H1 (cell line): ENCODE data around the gene SLC13A2. TPM values are rescaled to one million over a fixed set of nuclear protein-coding genes. Genes with fewer than 3 reads are reported as not detected.

Source experiments
- CTCF ChIA-PET: fragments of 300-600 bp; sonication (Branson Sonifier 250); formaldehyde crosslinking; loops from one replicate; lab custom pipeline; 2021; ENCODE audit not compliant: partially characterized antibody; lab: Charles Lee
- POLR2A ChIA-PET: fragments of 300-600 bp; sonication (Branson Sonifier 250); formaldehyde crosslinking; loops from one replicate; lab custom pipeline; 2021; ENCODE audit warnings: inconsistent platforms; ENCODE audit not compliant: partially characterized antibody; lab: Charles Lee
- DNase-seq, 2 experiments: peaks; one replicate each; pipeline versions ENCODE4 v3.0.0 to v3.0.0-alpha.2; 2010 to 2022; ENCODE audit warnings: low spot score in 2 of 2, low read depth in 1 of 2, mixed read lengths in 1 of 2
- FAIRE-seq: peaks from 2 replicates; lab custom pipeline; 2011; peaks lifted over from hg19 to GRCh38; lab: Jason Lieb, UNC
- H2AFZ ChIP-seq: 2 replicates; pipeline ENCODE4 v1.8.1; 2012; ENCODE audit warnings: low read length, inconsistent platforms
- H2AK5ac ChIP-seq: 2 replicates; pipeline ENCODE4 v1.6.1; 2013; ENCODE audit warnings: low read depth, low read length
- H2BK120ac ChIP-seq: replicated peaks from 2 replicates; pipeline ENCODE3; 2013; ENCODE audit warnings: low read depth, low read length, inconsistent platforms
- H2BK12ac ChIP-seq: 2 replicates; pipeline ENCODE4 v1.6.1; 2013; ENCODE audit warnings: low read depth, low read length
- H2BK15ac ChIP-seq: 2 replicates; pipeline ENCODE4 v1.6.1; 2013; ENCODE audit warnings: low read length
- H2BK20ac ChIP-seq: 2 replicates; pipeline ENCODE4 v1.6.1; 2013; ENCODE audit warnings: low read length
- H2BK5ac ChIP-seq: 2 replicates; pipeline ENCODE4 v1.6.1; 2013; ENCODE audit warnings: low read depth, low read length
- H3K14ac ChIP-seq: 2 replicates; pipeline ENCODE4 v1.6.1; 2013; ENCODE audit warnings: inconsistent platforms; ENCODE audit not compliant: insufficient read length
- H3K18ac ChIP-seq: 2 replicates; pipeline ENCODE4 v1.6.1; 2013; ENCODE audit warnings: low read length; ENCODE audit errors: extremely low read depth
- H3K23ac ChIP-seq: 2 replicates; pipeline ENCODE4 v1.6.1; 2013; ENCODE audit warnings: inconsistent platforms; ENCODE audit not compliant: insufficient read length
- H3K23me2 ChIP-seq: 2 replicates; pipeline ENCODE4 v1.6.1; 2013; ENCODE audit warnings: low read depth, low read length
- H3K27ac ChIP-seq: 2 replicates; pipeline ENCODE4 v1.6.1; 2011; ENCODE audit warnings: low read depth, low read length, inconsistent platforms
- H3K27me3 ChIP-seq, 4 experiments: replicated peaks in 1 of 4; 1 replicate in 1 of 4; 2 replicates in 3 of 4; pipeline versions ENCODE4 v1.6.1 to v1.8.1; 2011 to 2013; ENCODE audit warnings: low read length in 3 of 4, mild to moderate bottlenecking in 3 of 4, inconsistent platforms in 2 of 4, mixed read lengths in 2 of 4, moderate library complexity in 1 of 4; ENCODE audit not compliant: control insufficient read depth in 3 of 4, insufficient read depth in 3 of 4; ENCODE audit errors: extremely low read depth in 1 of 4
- H3K36me3 ChIP-seq, 4 experiments: 2 replicates each; pipeline versions ENCODE4 v1.6.1 to v1.8.1; 2011 to 2013; ENCODE audit warnings: mild to moderate bottlenecking in 4 of 4, low read length in 3 of 4, moderate library complexity in 2 of 4, control low read depth in 1 of 4, inconsistent platforms in 1 of 4; ENCODE audit not compliant: insufficient read depth in 4 of 4, control insufficient read depth in 2 of 4
- H3K4ac ChIP-seq: replicated peaks from 2 replicates; pipeline ENCODE3; 2013; ENCODE audit warnings: low read length, low read depth, mixed read lengths, inconsistent platforms; ENCODE audit not compliant: insufficient read length
- H3K4me1 ChIP-seq, 4 experiments: replicated peaks in 1 of 4; 1 replicate in 1 of 4; 2 replicates in 3 of 4; pipeline versions ENCODE4 v1.6.1 to v1.8.1; 2011 to 2013; ENCODE audit warnings: low read length in 3 of 4, inconsistent platforms in 2 of 4, mixed read lengths in 1 of 4; ENCODE audit not compliant: insufficient read depth in 4 of 4, control insufficient read depth in 3 of 4
- H3K4me2 ChIP-seq, 2 experiments: 2 replicates each; pipeline versions ENCODE4 v1.6.1 to v1.8.1; 2011 to 2013; ENCODE audit warnings: low read depth in 2 of 2, low read length in 2 of 2, control low read depth in 1 of 2, inconsistent platforms in 1 of 2, mild to moderate bottlenecking in 1 of 2; ENCODE audit not compliant: insufficient read depth in 1 of 2
- H3K4me3 ChIP-seq, 4 experiments: fragments of 200-600, 300-600 bp in 1 of 4; sonication (generic), shearing (Covaris generic), sonication (Bioruptor Twin) in 1 of 4; 2 replicates each; pipeline versions ENCODE4 v1.5.1 to v1.8.1; 2011 to 2016; ENCODE audit warnings: low read length in 4 of 4, low read depth in 3 of 4, control low read depth in 2 of 4, inconsistent platforms in 2 of 4, mild to moderate bottlenecking in 2 of 4, mixed read lengths in 1 of 4, moderate library complexity in 1 of 4; ENCODE audit not compliant: insufficient read depth in 2 of 4; ENCODE audit errors: extremely low read depth in 1 of 4
- H3K56ac ChIP-seq: replicated peaks from 2 replicates; pipeline ENCODE3; 2013; ENCODE audit warnings: low read depth, mild to moderate bottlenecking, mixed read lengths, low read length, inconsistent platforms; ENCODE audit not compliant: insufficient read length
- H3K79me1 ChIP-seq: 2 replicates; pipeline ENCODE4 v1.6.1; 2013; ENCODE audit warnings: low read depth, low read length, control low read depth
- H3K79me2 ChIP-seq, 2 experiments: 2 replicates each; pipeline versions ENCODE4 v1.6.1 to v1.8.1; 2012 to 2013; ENCODE audit warnings: low read length in 2 of 2, mild to moderate bottlenecking in 2 of 2, inconsistent platforms in 1 of 2; ENCODE audit not compliant: insufficient read depth in 2 of 2, control insufficient read depth in 1 of 2
- H3K9ac ChIP-seq, 4 experiments: replicated peaks in 1 of 4; 1 replicate in 1 of 4; 2 replicates in 3 of 4; pipeline versions ENCODE4 v1.6.1 to v1.8.1; 2011 to 2013; ENCODE audit warnings: low read depth in 3 of 4, low read length in 3 of 4, control low read depth in 2 of 4, mild to moderate bottlenecking in 2 of 4, moderate library complexity in 2 of 4, inconsistent platforms in 1 of 4; ENCODE audit errors: extremely low read depth in 1 of 4
- H3K9me3 ChIP-seq, 2 experiments: 2 replicates each; pipeline versions ENCODE4 v1.6.1 to v1.8.1; 2012 to 2013; ENCODE audit warnings: mild to moderate bottlenecking in 2 of 2, moderate library complexity in 2 of 2, control low read depth in 1 of 2, inconsistent platforms in 1 of 2, low read depth in 1 of 2, low read length in 1 of 2, mixed read lengths in 1 of 2; ENCODE audit not compliant: insufficient read depth in 2 of 2
- H4K20me1 ChIP-seq, 2 experiments: replicated peaks in 1 of 2; 2 replicates each; pipeline versions ENCODE3 to v1.8.1; 2011 to 2013; ENCODE audit warnings: inconsistent platforms in 2 of 2, low read length in 2 of 2, mild to moderate bottlenecking in 1 of 2; ENCODE audit not compliant: insufficient read depth in 2 of 2, control insufficient read depth in 1 of 2
- H4K5ac ChIP-seq: 2 replicates; pipeline ENCODE4 v1.6.1; 2013; ENCODE audit warnings: low read length, low read depth, mixed read lengths, inconsistent platforms; ENCODE audit not compliant: insufficient read length
- H4K8ac ChIP-seq: 2 replicates; pipeline ENCODE4 v1.8.0; 2013; ENCODE audit warnings: mild to moderate bottlenecking, moderate library complexity, low read length, inconsistent platforms; ENCODE audit not compliant: insufficient read depth; ENCODE audit errors: extremely low read depth
- H4K91ac ChIP-seq: replicated peaks from 2 replicates; pipeline ENCODE3; 2013; ENCODE audit warnings: low read length, mixed read lengths, inconsistent platforms; ENCODE audit not compliant: insufficient read length
- CHD1 ChIP-seq: IDR thresholded peaks from 2 replicates; pipeline ENCODE4 v1.6.1; 2012; ENCODE audit warnings: low read depth, low read length, improper control_type of control experiment
- CTBP2 ChIP-seq: IDR thresholded peaks from 2 replicates; pipeline ENCODE4 v1.7.0; 2011; ENCODE audit warnings: borderline replicate concordance, mild to moderate bottlenecking, moderate library complexity, mixed read lengths, low read length; ENCODE audit not compliant: insufficient read depth, insufficient read length
- EGR1 ChIP-seq: IDR thresholded peaks from 2 replicates; pipeline ENCODE4 v1.6.1; 2011; ENCODE audit warnings: low read depth, low read length, borderline replicate concordance
- FOSL1 ChIP-seq: IDR thresholded peaks from 2 replicates; pipeline ENCODE4 v1.6.1; 2011; ENCODE audit warnings: mild to moderate bottlenecking, low read depth, low read length, moderate library complexity; ENCODE audit not compliant: insufficient read depth
- GABPA ChIP-seq: IDR thresholded peaks from 2 replicates; pipeline ENCODE4 v1.6.1; 2011; ENCODE audit warnings: mild to moderate bottlenecking, low read length, moderate library complexity, borderline replicate concordance; ENCODE audit not compliant: insufficient read depth
- PHF8 ChIP-seq: fragments of 200-600 bp; sonication (generic); conservative IDR thresholded peaks from 2 replicates; pipeline ENCODE4 v1.7.1; 2012; ENCODE audit warnings: low read depth, mild to moderate bottlenecking, inconsistent platforms, low read length, moderate library complexity
- SIN3A ChIP-seq, 2 experiments: IDR thresholded peaks in 1 of 2; conservative IDR thresholded peaks in 1 of 2; 2 replicates each; pipeline ENCODE4 v1.6.1; 2011 to 2012; ENCODE audit warnings: low read length in 2 of 2, improper control_type of control experiment in 1 of 2, low read depth in 1 of 2, mild to moderate bottlenecking in 1 of 2
- SRF ChIP-seq: IDR thresholded peaks from 2 replicates; pipeline ENCODE4 v1.6.1; 2011; ENCODE audit warnings: mild to moderate bottlenecking, low read depth, low read length, moderate library complexity
- WGBS, 2 experiments: shearing (Covaris generic) in 1 of 2; methylation state at CpG; one replicate each; pipeline versions ENCODE4 v1.1.6 to v1.1.7; 2013 to 2015; ENCODE audit warnings: low lambda C conversion rate in 2 of 2, mixed read lengths in 2 of 2, inconsistent platforms in 1 of 2, low coverage in 1 of 2, missing lambda C conversion rate in 1 of 2; ENCODE audit not compliant: insufficient replicate concordance in 2 of 2, insufficient coverage in 1 of 2, insufficient read length in 1 of 2; ENCODE audit errors: extremely low coverage in 1 of 2, missing lambda C conversion rate in 1 of 2; 5-methylcytosine and 5-hydroxymethylcytosine counted together
- polyA plus RNA-seq, 7 experiments: library from polyadenylated mRNA; depleted of rRNA in 3 of 7; stranded (reverse) in 5 of 7; unstranded in 2 of 7; fragments of >200 nt in 5 of 7; fragments of 200-250 nt in 2 of 7; gene quantifications; 1 replicate in 5 of 7; 2 replicates in 1 of 7; 4 replicates in 1 of 7; pipeline versions ENCODE4 v1.2.1 to v1.2.3, GENCODE V29; 2011 to 2013; ENCODE audit warnings: missing spikeins in 2 of 7, mixed read lengths in 2 of 7
- total RNA-seq: library from RNA; stranded (reverse); fragmentation: NEBNext Ultra II Directional; extraction: Animal tissue kit (Norgen Biotek cat#: 25700); gene quantifications from 2 replicates; pipeline ENCODE4 v1.2.1, GENCODE V29; 2021

The SLC13A2 gene
- total and polyA plus RNA-seq, 2 of the 8 experiments (the other 6 are each of a cell fraction or from before 2014, with no cell fraction given), result not detected

DNA sequence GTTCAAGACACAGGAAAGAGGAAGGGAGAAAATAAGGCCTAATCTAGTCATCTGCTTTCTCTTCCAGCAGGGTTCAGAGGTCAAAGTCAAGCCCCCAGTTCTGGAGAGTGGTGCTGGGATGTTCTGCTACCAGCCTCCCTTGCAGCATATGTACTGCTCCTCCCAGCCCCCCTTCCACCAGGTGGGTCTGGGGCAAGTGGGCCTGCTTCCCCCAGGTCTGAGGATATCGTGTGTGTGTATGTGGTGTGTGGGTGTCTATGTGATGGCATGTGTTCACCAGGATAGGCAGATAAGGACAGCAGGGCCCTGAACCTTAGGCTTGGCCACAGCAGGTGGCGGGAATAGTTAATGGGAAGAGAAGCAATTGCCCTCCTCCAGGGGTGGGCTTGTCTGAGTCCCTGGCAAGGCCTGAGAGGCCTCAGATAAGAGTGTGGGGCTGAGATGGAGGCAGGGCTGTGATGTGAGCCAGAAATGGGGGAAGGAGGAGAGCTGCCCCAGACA is 53.8 kb downstream of the SLC13A2 start:
- no peak overlapping the region for H4K5ac ChIP-seq

More for the DNA sequence above, 53.8 kb downstream of the SLC13A2 start:
- no peak overlapping the region for H3K4me3 ChIP-seq
- no peak overlapping the region for H2BK15ac ChIP-seq
- no peak overlapping the region for H4K91ac ChIP-seq
- no peaks in the 10 kb centered on the region for H3K27me3 ChIP-seq
- 0 out of 2 replicates have a peak overlapping the region, but pooled peaks have one; percentile 53 for H2AK5ac ChIP-seq
- no peak overlapping the region for H3K4me2 ChIP-seq
- no peak overlapping the region for H2BK20ac ChIP-seq
- FAIRE-seq (no peak), DNase-seq (no peak)
- no peak overlapping the region for H3K14ac ChIP-seq
- H3K9me3 ChIP-seq, result no peaks in the 10 kb centered on the region
- 92% methylated on average over 2 of the region's 2 CpGs; no CpG with 5 or more reads in 1 of the 2 experiments for WGBS, 2 experiments
- CTCF ChIA-PET, result interaction anchor here (0.5 to 2.5 kb wide), 6 partner anchors 8 to 505 kb away, joined by 3 to 16 read pairs (median 10); no protein-coding TSS in a partner anchor
- no peak overlapping the region for H3K56ac ChIP-seq
- no peaks in the 10 kb centered on the region for H3K23me2 ChIP-seq
- no peak overlapping the region for H3K27ac ChIP-seq
- POLR2A ChIA-PET, result interaction anchor here (1.5 kb wide), 1 partner anchor 13 kb away, joined by 4 read pairs; no protein-coding TSS in a partner anchor
- no peaks in the 10 kb centered on the region for H3K79me2 ChIP-seq
- 0 out of 7 replicates have a peak, but pooled peaks cover 0 to 2% (median 0%) of the 10 kb centered on the region in 4 experiments for H3K4me1 ChIP-seq
- no peaks in the 10 kb centered on the region for H4K20me1 ChIP-seq
- no peak overlapping the region for H3K4ac ChIP-seq
- no peak overlapping the region for H3K9ac ChIP-seq
- no peak overlapping the region for H2BK5ac ChIP-seq
- H4K8ac ChIP-seq, result peak overlapping the region; percentile 66; the same call in 1 of the 2 replicates
- H2AFZ ChIP-seq, result no peak overlapping the region
- no peak overlapping the region for H3K23ac ChIP-seq
- H3K36me3 ChIP-seq, result no peaks in the 10 kb centered on the region
- no peak overlapping the region for H2BK120ac ChIP-seq
- no peak overlapping the region for H2BK12ac ChIP-seq
- no peak for TF ChIP-seq CTBP2
- TF ChIP-seq SIN3A (conservative IDR thresholded peaks at IDR 0.05 in 1 of 2, IDR thresholded peaks at IDR 0.05 in 1 of 2; ENCODE audit: low read depth in 1 of 2, low read length in 2 of 2), result no peak
- no peak for TF ChIP-seq FOSL1
- TF ChIP-seq PHF8, result no peak
- no peak for TF ChIP-seq SRF
- TF ChIP-seq GABPA, result no peak
- no peak for TF ChIP-seq EGR1
- no peak for TF ChIP-seq CHD1
- no peaks in the 10 kb centered on the region for H3K79me1 ChIP-seq
- H3K18ac ChIP-seq, result no peak overlapping the region
